B cell (primary cell): ENCODE measurements around the gene PLEKHA8. TPM values are rescaled to one million over a fixed set of nuclear protein-coding genes. Genes with fewer than 3 reads are reported as not detected.
"Not testable (repeated sequence)": the region's sequence is repeated elsewhere in the genome, so short reads cannot be mapped to it uniquely, and the experiment has no call there.

ENCODE experiments used
- ATAC-seq: fragments of 200-7000 bp; cut with Tn5 transposase; one replicate; pipeline ENCODE4 v1.10.0; 2021; ENCODE audit warnings: low read depth, mild to moderate bottlenecking, moderate number of reproducible peaks, moderate library complexity
- CTCF ChIA-PET: fragments of 350-600 bp; sonication (Branson Sonifier 250); formaldehyde crosslinking; loops from one replicate; lab custom pipeline; 2021; ENCODE audit warnings: antibody characterized with exemption, inconsistent platforms; lab: Charles Lee
- POLR2A ChIA-PET: fragments of 350-600 bp; sonication (Branson Sonifier 250); formaldehyde crosslinking; loops from one replicate; lab custom pipeline; 2021; ENCODE audit warnings: antibody characterized with exemption; lab: Charles Lee
- DNase-seq: peaks from one replicate; pipeline ENCODE4 v3.0.0; 2013
- H2AFZ ChIP-seq: 2 replicates; pipeline ENCODE4 v1.6.1; 2012; ENCODE audit warnings: mild to moderate bottlenecking, low read depth, low read length; ENCODE audit not compliant: insufficient read depth, poor library complexity, severe bottlenecking
- H3K27ac ChIP-seq, 2 donors: 1 replicate in 1 of 2; 2 replicates in 1 of 2; pipeline ENCODE4 v1.5.1; 2012 to 2013; ENCODE audit warnings: low read length in 2 of 2, mild to moderate bottlenecking in 2 of 2, moderate library complexity in 1 of 2
- H3K27me3 ChIP-seq, 4 experiments: fragments of 200-600 bp in 1 of 4; sonication (generic) in 1 of 4; replicated peaks in 1 of 4; 1 replicate in 2 of 4; 2 replicates in 2 of 4; pipeline versions ENCODE4 v1.6.1 to v1.7.0; 2013 to 2016; ENCODE audit warnings: low read length in 3 of 4, mild to moderate bottlenecking in 2 of 4, mixed read lengths in 1 of 4, moderate library complexity in 1 of 4; ENCODE audit not compliant: insufficient read depth in 4 of 4, control insufficient read depth in 3 of 4; ENCODE audit errors: control extremely low read depth in 1 of 4
- H3K36me3 ChIP-seq, 2 experiments: replicated peaks in 1 of 2; 1 replicate in 1 of 2; 2 replicates in 1 of 2; pipeline versions ENCODE4 v1.6.1 to v1.7.1; 2013; ENCODE audit warnings: low read length in 1 of 2; ENCODE audit not compliant: insufficient read depth in 2 of 2, control insufficient read depth in 1 of 2; ENCODE audit errors: control extremely low read depth in 1 of 2, extremely low read depth in 1 of 2
- H3K4me1 ChIP-seq, 2 donors: fragments of 200-600 bp in 1 of 2; sonication (generic) in 1 of 2; 1 replicate in 1 of 2; 2 replicates in 1 of 2; pipeline versions ENCODE4 v1.5.1 to v1.6.1; 2013 to 2017; ENCODE audit warnings: low read length in 2 of 2; ENCODE audit not compliant: control insufficient read depth in 2 of 2, insufficient read depth in 2 of 2
- H3K4me2 ChIP-seq: replicated peaks from 2 replicates; pipeline ENCODE3; 2012; ENCODE audit warnings: mild to moderate bottlenecking, low read depth, low read length; ENCODE audit not compliant: poor library complexity, severe bottlenecking
- H3K4me3 ChIP-seq, 5 experiments: fragments of 200-600 bp in 1 of 5; sonication (generic) in 1 of 5; 1 replicate in 3 of 5; 2 replicates in 2 of 5; pipeline versions ENCODE4 v1.5.1 to v1.7.0; 2011 to 2016; ENCODE audit warnings: low read length in 4 of 5, mild to moderate bottlenecking in 4 of 5, low read depth in 2 of 5, control low read depth in 1 of 5, moderate library complexity in 1 of 5; ENCODE audit not compliant: insufficient read depth in 1 of 5; ENCODE audit errors: control extremely low read depth in 1 of 5, extremely low read depth in 1 of 5
- H3K79me2 ChIP-seq: fragments of 200-600 bp; sonication (generic); one replicate; pipeline ENCODE4 v1.6.0; 2016; ENCODE audit warnings: low read length; ENCODE audit not compliant: control insufficient read depth, insufficient read depth
- H3K9ac ChIP-seq: fragments of 200-600 bp; sonication (generic); 2 replicates; pipeline ENCODE4 v1.6.1; 2017; ENCODE audit warnings: mild to moderate bottlenecking, low read length, moderate library complexity
- H3K9me3 ChIP-seq, 3 donors: one replicate each; pipeline versions ENCODE4 v1.6.1 to v1.7.1; 2013; ENCODE audit warnings: low read length in 2 of 3; ENCODE audit not compliant: control insufficient read depth in 2 of 3, insufficient read depth in 1 of 3; ENCODE audit errors: control extremely low read depth in 1 of 3
- H4K20me1 ChIP-seq: 2 replicates; pipeline ENCODE4 v1.6.0; 2012; ENCODE audit warnings: mild to moderate bottlenecking, low read length; ENCODE audit not compliant: insufficient read depth, control insufficient read depth, poor library complexity, severe bottlenecking
- H3K27ac Mint-ChIP-seq: one replicate; pipeline ENCODE4 v1.8.0; 2021; ENCODE audit warnings: mixed read lengths
- H3K27me3 Mint-ChIP-seq: one replicate; pipeline ENCODE4 v1.8.0; 2021; ENCODE audit warnings: mixed read lengths
- H3K4me1 Mint-ChIP-seq: one replicate; pipeline ENCODE4 v1.8.0; 2021; ENCODE audit warnings: mixed read lengths
- H3K4me3 Mint-ChIP-seq: one replicate; pipeline ENCODE4 v1.8.0; 2021; ENCODE audit warnings: mixed read lengths
- H3K9me3 Mint-ChIP-seq: one replicate; pipeline ENCODE4 v1.8.0; 2022; ENCODE audit warnings: mixed read lengths; ENCODE audit not compliant: insufficient read depth
- EZH2 ChIP-seq: IDR thresholded peaks from 2 replicates; pipeline ENCODE4 v1.6.1; 2012; ENCODE audit warnings: borderline replicate concordance, low read depth, mild to moderate bottlenecking, moderate library complexity, low read length; ENCODE audit not compliant: insufficient read depth, poor library complexity, severe bottlenecking
- WGBS: methylation state at CpG from one replicate; pipeline ENCODE4 v1.1.5; 2013; ENCODE audit warnings: missing lambda C conversion rate; ENCODE audit not compliant: insufficient coverage; 5-methylcytosine and 5-hydroxymethylcytosine counted together
- intact Hi-C: fragments of 100-400 bp; cut with micrococcal nuclease; formaldehyde crosslinking; loops from one replicate; pipeline ENCODE4 v1.10.0; 2022
- polyA plus RNA-seq: library from polyadenylated mRNA; depleted of rRNA; stranded (reverse); fragments of >200 nt; gene quantifications from 2 replicates; pipeline ENCODE4 v1.2.3, GENCODE V29; 2012
- total RNA-seq, 2 donors: library from RNA; stranded (reverse); fragments of 120-200 nt in 1 of 2; gene quantifications; 1 replicate in 1 of 2; 2 replicates in 1 of 2; pipeline versions ENCODE4 v1.2.3 to v1.2.4, GENCODE V29; 2013 to 2022
- TF ChIP-seq, protein P1 (sequence below): fragments of 200-600 bp; IDR thresholded peaks from one replicate; pipeline ENCODE4 v1.8.0; 2022; ENCODE audit warnings: antibody characterized with exemption, mild to moderate bottlenecking

The PLEKHA8 gene
- total and polyA plus RNA-seq, 2 donors (not counting 1 experiment from before 2014, with no cell fraction given), result 1.7 to 10.5 TPM

DNA sequence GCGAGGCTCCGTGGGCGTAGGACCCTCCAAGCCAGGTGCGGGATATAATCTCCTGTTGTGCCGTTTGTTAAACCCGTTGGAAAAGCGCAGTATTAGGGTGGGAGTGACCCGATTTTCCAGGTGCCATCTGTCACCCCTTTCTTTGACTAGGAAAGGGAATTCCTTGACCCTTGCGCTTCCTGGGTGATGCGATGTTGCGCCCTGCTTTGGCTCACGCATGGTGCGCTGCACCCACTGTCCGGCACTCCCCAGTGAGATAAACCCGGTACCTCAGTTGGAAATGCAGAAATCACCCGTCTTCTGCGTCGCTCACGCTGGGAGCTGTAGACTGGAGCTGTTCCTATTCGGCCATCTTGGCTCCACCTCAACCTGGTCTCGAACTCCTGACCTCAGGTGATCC lies 70.4 kb downstream of the PLEKHA8 start:
- H3K4me1 ChIP-seq, ATAC-seq, H3K4me3 Mint-ChIP-seq, H3K4me1 Mint-ChIP-seq, H3K4me2 ChIP-seq, H2AFZ ChIP-seq, H3K27ac Mint-ChIP-seq, H3K4me3 ChIP-seq, H3K79me2 ChIP-seq, H3K36me3 ChIP-seq, H3K27me3 ChIP-seq, intact Hi-C loops, POLR2A ChIA-PET, CTCF ChIA-PET, H3K9me3 Mint-ChIP-seq, H3K9ac ChIP-seq, DNase-seq, H3K9me3 ChIP-seq, H3K27me3 Mint-ChIP-seq, H3K27ac ChIP-seq, H4K20me1 ChIP-seq: not testable (repeated sequence)
- 95% methylated on average over 17 of the region's 21 CpGs for WGBS

DNA sequence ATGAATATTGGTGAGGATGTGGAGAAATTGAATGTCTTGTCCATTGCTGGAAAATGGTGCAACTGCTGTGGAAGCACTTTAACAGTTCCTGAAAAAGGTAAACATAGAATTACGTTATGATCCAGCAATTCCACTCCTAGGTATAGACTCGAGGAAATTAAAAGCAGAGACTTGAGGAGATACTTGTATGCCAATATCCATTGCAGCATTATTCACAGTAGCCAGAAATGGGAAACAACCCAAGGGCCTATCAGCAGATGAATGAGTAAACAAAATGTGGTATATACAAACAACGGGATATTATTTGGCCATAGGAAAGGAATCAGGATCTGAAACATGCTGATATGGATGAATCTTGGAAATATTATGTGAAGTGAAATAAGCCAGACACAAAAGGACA lies 74.1 kb downstream of the PLEKHA8 start:
- intact Hi-C loops, result no loop called here

More for the DNA sequence above, 74.1 kb downstream of the PLEKHA8 start:
- Mint-ChIP-seq H3K4me1 (no peaks in the 10 kb centered on the region), H3K27me3 (no peaks in the 10 kb centered on the region), H3K4me3 (no peak overlapping the region), H3K9me3 (no peaks in the 10 kb centered on the region), H3K27ac (no peak overlapping the region)
- Histone ChIP-seq H3K27ac (no peak overlapping the region), H2AFZ (no peak overlapping the region), H3K4me2 (no peak overlapping the region), H3K9me3 (peaks cover 0 to 7% (median 0%) of the 10 kb centered on the region in 3 donors), H3K4me1 (no peaks in the 10 kb centered on the region), H3K9ac (no peak overlapping the region), H4K20me1 (no peaks in the 10 kb centered on the region), H3K4me3 (no peak overlapping the region), H3K36me3 (peaks cover 0 to 1% of the 10 kb centered on the region in 2 experiments), H3K27me3 (no peaks in the 10 kb centered on the region), H3K79me2 (no peaks in the 10 kb centered on the region)
- ATAC-seq (no peak), DNase-seq (no peak)
- no peak for TF ChIP-seq EZH2
- TF ChIP-seq, protein P1, sequence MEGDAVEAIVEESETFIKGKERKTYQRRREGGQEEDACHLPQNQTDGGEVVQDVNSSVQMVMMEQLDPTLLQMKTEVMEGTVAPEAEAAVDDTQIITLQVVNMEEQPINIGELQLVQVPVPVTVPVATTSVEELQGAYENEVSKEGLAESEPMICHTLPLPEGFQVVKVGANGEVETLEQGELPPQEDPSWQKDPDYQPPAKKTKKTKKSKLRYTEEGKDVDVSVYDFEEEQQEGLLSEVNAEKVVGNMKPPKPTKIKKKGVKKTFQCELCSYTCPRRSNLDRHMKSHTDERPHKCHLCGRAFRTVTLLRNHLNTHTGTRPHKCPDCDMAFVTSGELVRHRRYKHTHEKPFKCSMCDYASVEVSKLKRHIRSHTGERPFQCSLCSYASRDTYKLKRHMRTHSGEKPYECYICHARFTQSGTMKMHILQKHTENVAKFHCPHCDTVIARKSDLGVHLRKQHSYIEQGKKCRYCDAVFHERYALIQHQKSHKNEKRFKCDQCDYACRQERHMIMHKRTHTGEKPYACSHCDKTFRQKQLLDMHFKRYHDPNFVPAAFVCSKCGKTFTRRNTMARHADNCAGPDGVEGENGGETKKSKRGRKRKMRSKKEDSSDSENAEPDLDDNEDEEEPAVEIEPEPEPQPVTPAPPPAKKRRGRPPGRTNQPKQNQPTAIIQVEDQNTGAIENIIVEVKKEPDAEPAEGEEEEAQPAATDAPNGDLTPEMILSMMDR, result no peak
- ChIA-PET CTCF (no interaction called here), POLR2A (no interaction called here)
- 83% methylated on average over 1 of the region's 3 CpGs for WGBS
